ENCODE measurements around the gene ACVR1C.

ACVR1C gene
- 4.9 to 5.7 reads per million in 2 donors for total RNA-seq

- DNase-seq, result peak; percentile 68
These were observed at the start of gene ACVR1C for GRCh38 chr2:157628477-157629415. ACVR1C (minus strand) TSS chr2:157628864; CDS start chr2:157628644, 220 bp downstream.

DNA sequence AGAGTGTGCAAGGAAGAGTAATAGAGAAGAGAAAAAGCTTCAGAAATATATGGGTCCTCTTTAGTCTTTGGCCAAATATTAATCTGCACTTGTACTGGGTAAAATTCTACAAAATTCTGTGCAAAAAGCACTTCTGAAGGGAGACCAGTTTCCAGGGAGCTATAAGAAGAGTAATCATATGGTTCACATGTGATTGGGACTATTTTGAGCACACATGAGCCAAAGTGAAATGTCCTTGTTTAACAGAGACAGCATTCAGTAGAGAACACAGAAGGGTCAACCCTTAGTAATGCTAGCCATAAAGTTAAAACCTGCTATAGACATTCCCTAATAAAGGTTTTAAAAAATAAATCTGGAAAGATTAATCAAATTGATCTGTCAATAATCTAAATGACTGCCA, 49.3 kb upstream of the ACVR1C start:
- no peak for DNase-seq

DNA sequence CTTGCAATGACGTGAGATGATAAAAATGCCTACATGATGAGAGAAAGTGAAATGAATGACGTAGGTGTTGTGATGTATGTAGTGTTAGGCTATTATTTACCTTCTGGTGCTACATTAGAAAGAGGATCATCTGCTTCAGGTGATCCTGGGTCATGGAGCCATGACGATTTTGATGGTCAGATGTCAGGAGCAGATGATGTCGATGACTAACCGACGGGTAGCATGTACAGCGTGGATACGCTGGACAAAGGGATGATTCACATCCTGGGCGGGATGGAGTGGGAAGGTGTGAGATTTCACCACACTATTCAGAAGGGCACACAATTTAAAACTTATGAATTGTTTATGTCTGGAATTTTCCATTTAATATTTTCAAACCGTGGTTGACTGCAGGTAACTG, 43.5 kb upstream of the ACVR1C start:
- DNase-seq, result no peak

DNA sequence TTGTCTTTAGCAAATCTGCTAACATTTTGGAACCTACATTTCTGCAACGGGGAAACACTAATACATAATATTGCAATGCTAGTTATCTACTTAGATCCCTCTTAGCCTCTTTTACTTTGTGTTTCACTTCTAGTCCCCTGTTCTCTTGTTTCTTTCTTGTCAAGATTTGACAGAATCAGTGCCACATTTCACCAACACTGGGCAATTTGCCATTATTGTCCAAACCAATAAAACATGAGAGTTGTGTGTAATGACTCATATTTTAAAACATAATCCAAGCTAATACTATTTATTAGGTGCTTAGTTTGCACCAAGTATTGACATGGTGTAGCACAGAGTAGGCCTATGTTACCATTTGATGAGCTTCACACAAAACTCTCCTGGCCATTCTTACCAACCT, 33.7 kb upstream of the ACVR1C start:
- DNase-seq, result no peak

- DNase-seq, result no peak
These were observed 33.1 kb upstream of the ACVR1C start for GRCh38 chr2:157661776-157662175.

GRCh38 chr2:157657858-157658257, 29.2 kb upstream of the ACVR1C start:
- no peak for DNase-seq

GRCh38 chr2:157657101-157657500, 28.4 kb upstream of the ACVR1C start:
- DNase-seq, result no peak

GRCh38 chr2:157644776-157645175, 16.1 kb upstream of the ACVR1C start:
- DNase-seq, result no peak

- no peak for DNase-seq
These were observed 3.2 kb upstream of the ACVR1C start for GRCh38 chr2:157631861-157632260.

DNA sequence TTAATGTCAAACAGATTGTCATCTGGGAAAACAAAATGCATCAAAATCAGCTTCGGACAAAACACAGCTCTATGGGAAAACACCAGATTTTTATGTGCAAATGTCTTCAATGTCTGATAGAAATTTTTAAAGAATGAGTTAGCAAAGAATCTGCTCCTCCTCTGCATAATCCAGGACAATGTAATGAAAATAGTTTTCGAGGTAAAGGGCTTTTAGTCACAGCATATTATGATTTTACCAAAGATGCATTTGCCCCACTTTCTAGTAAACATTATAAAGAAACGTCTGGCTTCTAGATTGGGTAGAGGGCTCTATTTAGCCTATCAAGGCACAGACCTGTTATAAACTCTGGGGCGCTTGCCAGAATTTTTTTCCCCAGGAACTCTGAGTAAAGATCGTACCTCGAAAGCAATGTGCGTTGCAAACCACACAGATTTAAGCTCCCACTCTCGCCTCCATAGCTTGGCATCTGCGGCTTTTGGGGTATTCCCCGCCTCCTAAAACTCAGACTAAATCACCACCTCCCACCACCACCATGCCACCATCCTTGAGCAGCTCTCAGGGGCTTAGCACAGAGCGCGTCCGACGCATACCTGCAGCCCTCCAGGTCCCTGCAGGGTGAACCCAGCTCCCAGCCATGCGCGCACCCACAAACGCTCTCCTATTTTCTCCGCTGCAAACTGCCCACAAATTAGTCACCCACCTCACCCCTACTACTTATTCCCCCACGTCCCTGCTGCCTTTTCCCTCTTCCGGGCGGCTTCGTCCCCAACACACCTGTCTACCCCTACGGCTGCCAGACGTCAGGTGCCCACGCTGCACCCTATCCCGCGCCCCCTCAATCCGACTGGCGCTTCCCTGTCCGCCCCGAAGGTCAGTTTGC, 829 bp downstream of the ACVR1C start:
- DNase-seq, result peak; percentile 28

GRCh38 chr2:157625296-157625695, 3.4 kb downstream of the ACVR1C start:
- DNase-seq, result no peak

GRCh38 chr2:157620956-157621355, 7.7 kb downstream of the ACVR1C start:
- DNase-seq, result no peak

- no peak for DNase-seq
These were observed 16.9 kb downstream of the ACVR1C start for GRCh38 chr2:157611726-157612125.

- no peak for DNase-seq
These were observed 17.6 kb downstream of the ACVR1C start for GRCh38 chr2:157611110-157611509.

DNA sequence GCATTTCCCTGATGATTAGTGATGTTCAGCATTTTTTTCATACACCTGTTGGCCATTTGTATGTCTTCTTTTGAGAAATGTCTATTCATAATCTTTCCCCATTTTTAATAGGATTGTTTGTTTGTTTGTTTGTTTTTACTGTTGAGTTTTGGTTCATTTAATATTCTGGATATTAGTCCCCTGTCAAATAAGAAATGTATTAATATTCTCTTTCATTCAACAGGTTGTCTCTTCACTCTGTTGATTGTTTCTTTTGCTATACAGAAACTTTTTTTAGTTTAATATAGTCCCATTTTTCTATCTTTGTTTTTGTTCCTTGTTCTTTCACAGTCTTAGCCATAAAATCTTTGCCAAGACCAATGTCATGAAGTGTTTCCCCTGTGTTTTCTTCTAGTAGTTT, 22.1 kb downstream of the ACVR1C start:
- no peak for DNase-seq

GRCh38 chr2:157603198-157603597, 25.5 kb downstream of the ACVR1C start:
- DNase-seq, result no peak

DNA sequence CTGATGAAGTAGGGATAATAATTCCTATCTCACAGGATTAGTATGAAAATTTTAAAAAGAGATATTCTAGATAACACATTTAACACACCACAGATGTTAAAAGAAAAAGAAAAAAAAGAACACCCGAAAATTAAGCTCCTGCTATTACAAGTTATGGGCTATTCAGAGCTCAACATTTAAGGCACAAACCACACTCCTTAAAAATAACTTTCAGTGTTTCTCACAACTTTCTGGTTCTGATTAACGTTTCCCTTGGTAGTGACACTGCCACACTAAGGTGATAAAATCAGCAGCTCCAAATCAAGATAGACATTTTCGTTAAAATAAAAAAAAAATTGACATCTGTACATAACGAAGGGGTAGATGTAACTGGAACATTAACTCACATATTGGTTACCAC, 26.9 kb downstream of the ACVR1C start:
- DNase-seq, result no peak

DNA sequence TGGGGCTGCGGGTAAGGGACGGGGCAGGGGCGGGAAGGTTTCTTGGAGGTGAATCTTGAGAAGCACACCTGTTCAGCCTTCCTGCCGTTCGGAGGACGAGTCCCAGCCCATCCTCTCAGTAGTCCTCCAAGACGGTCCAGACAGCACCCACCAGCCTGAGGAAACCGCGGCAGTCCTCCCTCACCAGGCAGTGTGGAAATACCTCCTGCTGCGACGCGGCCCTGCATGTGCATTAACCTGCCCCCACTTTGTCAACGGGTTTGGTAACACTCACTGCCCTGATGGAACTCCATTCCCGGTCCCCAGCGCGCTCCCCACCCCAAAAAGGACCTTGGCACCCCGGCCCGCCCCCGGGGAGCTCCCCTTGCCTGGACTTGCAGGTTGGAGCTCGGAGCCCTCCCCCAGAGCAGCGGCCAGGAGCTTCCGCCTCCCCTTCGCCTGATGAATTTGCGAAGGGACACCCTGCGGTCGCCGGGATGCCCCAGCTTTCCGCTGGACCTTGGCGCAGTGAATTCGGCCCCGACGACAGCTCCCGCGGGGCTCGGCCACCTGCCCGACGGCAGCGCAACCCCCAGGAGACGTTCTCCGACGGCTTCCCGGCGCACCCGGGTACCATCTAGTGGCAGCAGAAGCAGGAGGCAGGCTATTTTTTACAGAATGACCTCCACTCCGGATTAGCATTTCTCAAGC, 31.5 kb downstream of the ACVR1C start:
- DNase-seq, result peak; percentile 13

- DNase-seq, result no peak
These were observed 35.3 kb downstream of the ACVR1C start for GRCh38 chr2:157593411-157593810.

DNA sequence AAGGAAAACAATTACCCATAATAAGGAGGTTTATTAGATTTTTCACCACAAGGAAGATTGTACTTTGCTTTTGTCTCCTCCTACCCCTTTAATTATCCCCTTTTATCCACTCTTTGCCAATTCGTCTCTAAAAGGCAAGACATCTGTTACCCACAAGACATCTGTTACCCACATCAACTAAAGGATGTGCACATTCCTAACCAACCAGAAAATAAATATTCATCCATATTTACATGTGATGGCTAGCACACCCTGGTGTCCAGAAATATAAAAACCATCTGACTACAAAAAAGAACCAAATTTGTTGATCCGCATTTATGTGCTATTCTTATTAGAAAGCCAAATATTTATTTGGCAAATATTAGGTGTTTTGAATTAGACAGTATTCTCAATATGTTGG, 35.7 kb downstream of the ACVR1C start:
- DNase-seq, result no peak

DNA sequence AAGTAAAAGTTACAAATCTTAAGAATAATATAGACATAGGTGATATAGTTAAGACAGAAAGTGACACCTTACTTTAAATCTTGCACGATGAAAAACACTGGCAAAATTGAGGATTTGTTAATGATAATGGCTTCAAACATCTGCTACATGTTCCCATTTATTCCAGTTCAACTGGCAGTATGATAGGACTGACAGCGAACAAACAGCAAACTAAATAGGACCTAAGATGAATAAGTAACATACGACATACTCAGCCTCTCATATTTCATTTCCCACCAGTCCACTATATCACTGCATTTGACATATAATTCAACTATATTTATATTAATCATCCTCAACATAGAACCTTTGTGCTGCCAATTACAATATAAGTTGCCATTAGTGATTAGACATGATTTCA, 36.3 kb downstream of the ACVR1C start:
- no peak for DNase-seq

DNA sequence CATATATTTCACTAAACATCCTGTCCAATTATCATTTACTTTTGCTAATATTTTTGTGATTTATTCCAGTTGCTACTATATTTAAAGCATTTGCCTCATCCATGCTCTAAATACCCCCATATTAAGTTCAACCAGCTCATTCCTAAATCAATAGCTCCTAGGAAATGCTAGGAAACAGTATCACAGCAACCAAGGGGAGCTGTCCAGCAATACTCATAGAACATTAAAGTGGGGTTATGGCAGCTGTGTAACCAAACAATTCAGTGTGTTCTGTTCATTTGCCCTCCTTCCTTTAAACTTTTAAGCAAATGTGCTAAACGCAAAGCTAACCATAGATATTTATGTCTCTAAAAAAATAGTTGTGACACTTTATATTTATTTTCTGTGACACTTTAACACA, 41.1 kb downstream of the ACVR1C start:
- no peak for DNase-seq

DNA sequence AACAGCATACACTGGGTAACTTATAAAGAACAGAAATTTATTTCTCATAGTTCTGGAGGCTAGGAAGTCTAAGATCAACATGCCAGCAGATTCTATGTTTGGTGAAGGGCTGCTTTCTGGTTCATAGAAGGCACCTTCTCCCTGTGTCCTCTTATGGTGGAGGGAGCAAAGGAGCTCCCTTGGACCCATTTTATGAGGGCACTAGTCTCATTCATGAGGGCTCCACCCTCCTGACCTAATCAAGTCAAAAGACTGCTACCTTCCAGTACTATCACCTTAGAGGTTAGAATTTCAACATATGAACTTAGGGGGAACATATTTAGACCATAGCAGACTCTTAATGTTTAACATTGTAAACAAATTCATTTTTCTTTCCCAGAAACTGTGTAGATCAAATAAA, 54.5 kb downstream of the ACVR1C start:
- no peak for DNase-seq

All from activated gamma-delta T cell (primary cell).